Keratinocyte (primary cell): ENCODE results near the gene INAVA. TPM values are rescaled to one million over a fixed set of nuclear protein-coding genes. Genes with fewer than 3 reads are reported as not detected.

Experiments used
- DNase-seq: peaks from one replicate; pipeline ENCODE4 v3.0.0-alpha.2; 2011; ENCODE audit warnings: low read depth, missing footprints, low spot score
- FAIRE-seq: peaks from 2 replicates; lab custom pipeline; 2011; peaks lifted over from hg19 to GRCh38; lab: Jason Lieb, UNC
- H2AFZ ChIP-seq: 2 replicates; pipeline ENCODE4 v1.6.0; 2012; ENCODE audit warnings: low read length, control low read depth, inconsistent platforms; ENCODE audit not compliant: control insufficient read depth
- H3K27ac ChIP-seq: 2 replicates; pipeline ENCODE4 v1.5.1; 2011; ENCODE audit warnings: low read length; ENCODE audit not compliant: control insufficient read depth, insufficient read depth
- H3K27me3 ChIP-seq: 3 replicates; pipeline ENCODE4 v1.6.0; 2011; ENCODE audit warnings: low read length; ENCODE audit not compliant: control insufficient read depth, insufficient read depth; ENCODE audit errors: extremely low read depth
- H3K36me3 ChIP-seq, 2 experiments: 2 replicates in 1 of 2; 3 replicates in 1 of 2; pipeline ENCODE4 v1.5.1; 2011; ENCODE audit warnings: low read length in 2 of 2, mild to moderate bottlenecking in 1 of 2; ENCODE audit not compliant: control insufficient read depth in 2 of 2, insufficient read depth in 2 of 2; ENCODE audit errors: extremely low read depth in 1 of 2
- H3K4me1 ChIP-seq: 3 replicates; pipeline ENCODE4 v1.5.1; 2011; ENCODE audit warnings: low read length; ENCODE audit not compliant: control insufficient read depth, insufficient read depth; ENCODE audit errors: extremely low read depth
- H3K4me2 ChIP-seq: 3 replicates; pipeline ENCODE4 v1.6.0; 2011; ENCODE audit warnings: low read depth, low read length; ENCODE audit not compliant: control insufficient read depth, insufficient read depth; ENCODE audit errors: extremely low read depth
- H3K4me3 ChIP-seq, 3 experiments: fragments of 200-600 bp in 1 of 3; sonication (generic) in 1 of 3; 2 replicates in 2 of 3; 3 replicates in 1 of 3; pipeline ENCODE4 v1.5.1; 2011 to 2016; ENCODE audit warnings: low read length in 3 of 3, mild to moderate bottlenecking in 3 of 3, control low read depth in 2 of 3, inconsistent platforms in 1 of 3, low read depth in 1 of 3, mixed read lengths in 1 of 3, mixed run types in 1 of 3, moderate library complexity in 1 of 3; ENCODE audit not compliant: control insufficient read depth in 2 of 3, insufficient read depth in 2 of 3; ENCODE audit errors: extremely low read depth in 1 of 3
- H3K79me2 ChIP-seq: 2 replicates; pipeline ENCODE4 v1.6.0; 2012; ENCODE audit warnings: low read length; ENCODE audit not compliant: control insufficient read depth, insufficient read depth
- H3K9ac ChIP-seq: 3 replicates; pipeline ENCODE4 v1.6.0; 2011; ENCODE audit warnings: low read length; ENCODE audit not compliant: control insufficient read depth, insufficient read depth; ENCODE audit errors: extremely low read depth
- H3K9me1 ChIP-seq: 3 replicates; pipeline ENCODE4 v1.6.0; 2011; ENCODE audit warnings: low read length; ENCODE audit not compliant: control insufficient read depth, insufficient read depth; ENCODE audit errors: extremely low read depth
- H3K9me3 ChIP-seq: 2 replicates; pipeline ENCODE4 v1.5.1; 2012; ENCODE audit warnings: low read depth, low read length; ENCODE audit not compliant: control insufficient read depth
- H4K20me1 ChIP-seq: 3 replicates; pipeline ENCODE4 v1.6.0; 2011; ENCODE audit warnings: low read length; ENCODE audit not compliant: control insufficient read depth, insufficient read depth; ENCODE audit errors: extremely low read depth
- CTCF ChIP-seq, 3 experiments: IDR thresholded peaks in 1 of 3; conservative IDR thresholded peaks in 1 of 3; optimal IDR thresholded peaks in 1 of 3; 2 replicates in 2 of 3; 3 replicates in 1 of 3; pipeline versions ENCODE3 to v1.5.1; 2011; ENCODE audit warnings: low read length in 3 of 3, mild to moderate bottlenecking in 3 of 3, moderate library complexity in 2 of 3, control low read depth in 1 of 3, inconsistent platforms in 1 of 3; ENCODE audit not compliant: insufficient read depth in 2 of 3; ENCODE audit errors: extremely low read depth in 1 of 3
- EZH2 ChIP-seq: IDR thresholded peaks from one replicate; pipeline ENCODE4 v1.6.1; 2012; ENCODE audit warnings: inconsistent platforms, mild to moderate bottlenecking, low read length, moderate library complexity
- dilution Hi-C: fragments of 300-500 bp; cut with MboI; formaldehyde crosslinking; loops from one replicate; pipeline ENCODE4 v1.7.0; 2020; ENCODE audit warnings: low sequenced_read_pairs; ENCODE audit not compliant: extremely low pct_ligation_motif_present
- polyA plus RNA-seq, 5 experiments: library from polyadenylated mRNA; depleted of rRNA in 3 of 5; stranded (reverse) in 3 of 5; stranded (forward) in 1 of 5; unstranded in 1 of 5; fragments of >200 nt; gene quantifications; 1 replicate in 1 of 5; 2 replicates in 3 of 5; 3 replicates in 1 of 5; pipeline versions ENCODE4 v1.2.1 to v1.2.3, GENCODE V29; 2011 to 2012; ENCODE audit warnings: missing spikeins in 2 of 5, low read depth in 1 of 5, low replicate concordance in 1 of 5

INAVA gene
- polyA plus RNA-seq, 1 donor (not counting 4 experiments of a cell fraction or from before 2014, with no cell fraction given) = 12.5 TPM

DNA sequence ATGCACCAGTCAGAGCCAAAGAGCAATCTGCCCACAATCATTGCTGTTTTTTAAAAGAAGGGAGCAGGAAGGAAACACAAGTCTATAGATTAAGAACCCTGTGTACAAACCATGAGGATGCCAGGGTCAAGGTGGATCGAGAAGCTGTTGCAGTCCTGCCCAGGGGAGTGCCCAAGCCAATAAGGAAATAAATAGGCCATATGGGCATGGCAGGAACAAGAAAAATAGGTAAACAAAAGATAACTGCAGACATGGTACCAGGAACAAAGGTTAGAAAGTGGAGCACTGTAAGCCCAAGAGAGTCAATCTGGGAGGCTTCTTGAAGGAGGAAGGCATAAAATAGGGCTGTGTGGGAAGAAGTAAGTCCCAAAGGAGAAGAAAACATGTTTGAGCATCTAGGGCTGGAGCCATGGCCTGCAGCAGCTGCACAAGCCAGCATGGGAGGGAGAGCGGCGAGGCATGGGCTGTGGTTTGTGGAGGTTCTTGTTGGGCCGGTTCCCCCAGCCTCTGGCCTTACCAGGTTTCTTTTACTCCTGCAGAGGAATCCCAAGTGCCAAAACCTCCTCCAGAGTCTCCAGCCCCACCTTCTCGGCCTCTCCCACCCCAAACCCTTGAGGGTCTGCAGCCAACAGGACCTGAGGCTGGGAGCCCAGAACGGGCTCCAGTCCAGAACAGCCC lies 13.6 kb downstream of the INAVA start:
- DNase-seq (no peak), FAIRE-seq (no peak)
- TF ChIP-seq CTCF (optimal IDR thresholded peaks at IDR 0.05 in 1 of 3, IDR thresholded peaks at IDR 0.05 in 1 of 3, conservative IDR thresholded peaks at IDR 0.05 in 1 of 3; ENCODE audit: extremely low read depth in 1 of 3, insufficient read depth in 2 of 3, low read length in 3 of 3) (no peak), EZH2 (no peak)
- no peak overlapping the region for H3K27ac ChIP-seq
- no peaks in the 10 kb centered on the region for H3K27me3 ChIP-seq
- H3K79me2 ChIP-seq = no peaks in the 10 kb centered on the region
- peaks cover 4% of the 10 kb centered on the region for H4K20me1 ChIP-seq
- no peak overlapping the region for H3K4me3 ChIP-seq
- H3K4me1 ChIP-seq = peaks cover 46% of the 10 kb centered on the region
- no peaks in the 10 kb centered on the region for H3K9me3 ChIP-seq
- dilution Hi-C loops = no loop called here
- no peak overlapping the region for H3K9ac ChIP-seq
- H3K36me3 ChIP-seq = peaks cover 28 to 30% of the 10 kb centered on the region in 2 experiments
- H3K4me2 ChIP-seq = no peak overlapping the region
- peaks cover 9% of the 10 kb centered on the region for H3K9me1 ChIP-seq
- H2AFZ ChIP-seq = no peak overlapping the region

GRCh38 chr1:200909071-200909470 lies 14.4 kb downstream of the INAVA start:
- TF ChIP-seq EZH2 = no peak
- no peak for TF ChIP-seq CTCF (optimal IDR thresholded peaks at IDR 0.05 in 1 of 3, IDR thresholded peaks at IDR 0.05 in 1 of 3, conservative IDR thresholded peaks at IDR 0.05 in 1 of 3; ENCODE audit: extremely low read depth in 1 of 3, insufficient read depth in 2 of 3, low read length in 3 of 3)
- peaks cover 48% of the 10 kb centered on the region for H3K4me1 ChIP-seq

More at GRCh38 chr1:200909071-200909470, 14.4 kb downstream of the INAVA start:
- Histone ChIP-seq H3K27me3 (no peaks in the 10 kb centered on the region), H3K4me3 (no peak overlapping the region), H3K4me2 (no peak overlapping the region), H3K9me1 (peaks cover 9% of the 10 kb centered on the region), H3K36me3 (peaks cover 28% of the 10 kb centered on the region in 2 experiments), H3K9me3 (no peaks in the 10 kb centered on the region), H4K20me1 (peaks cover 4% of the 10 kb centered on the region), H3K9ac (no peak overlapping the region), H2AFZ (no peak overlapping the region), H3K27ac (no peak overlapping the region), H3K79me2 (no peaks in the 10 kb centered on the region)
- FAIRE-seq (no peak), DNase-seq (no peak)
- dilution Hi-C loops = no loop called here
